GM19240 (cell line): ENCODE data around the gene TRIO.

Experiments
- DNase-seq: peaks from one replicate; pipeline ENCODE4 v3.0.0; 2011; ENCODE audit warnings: low spot score; ENCODE audit not compliant: insufficient read length

The TRIO gene

DNA sequence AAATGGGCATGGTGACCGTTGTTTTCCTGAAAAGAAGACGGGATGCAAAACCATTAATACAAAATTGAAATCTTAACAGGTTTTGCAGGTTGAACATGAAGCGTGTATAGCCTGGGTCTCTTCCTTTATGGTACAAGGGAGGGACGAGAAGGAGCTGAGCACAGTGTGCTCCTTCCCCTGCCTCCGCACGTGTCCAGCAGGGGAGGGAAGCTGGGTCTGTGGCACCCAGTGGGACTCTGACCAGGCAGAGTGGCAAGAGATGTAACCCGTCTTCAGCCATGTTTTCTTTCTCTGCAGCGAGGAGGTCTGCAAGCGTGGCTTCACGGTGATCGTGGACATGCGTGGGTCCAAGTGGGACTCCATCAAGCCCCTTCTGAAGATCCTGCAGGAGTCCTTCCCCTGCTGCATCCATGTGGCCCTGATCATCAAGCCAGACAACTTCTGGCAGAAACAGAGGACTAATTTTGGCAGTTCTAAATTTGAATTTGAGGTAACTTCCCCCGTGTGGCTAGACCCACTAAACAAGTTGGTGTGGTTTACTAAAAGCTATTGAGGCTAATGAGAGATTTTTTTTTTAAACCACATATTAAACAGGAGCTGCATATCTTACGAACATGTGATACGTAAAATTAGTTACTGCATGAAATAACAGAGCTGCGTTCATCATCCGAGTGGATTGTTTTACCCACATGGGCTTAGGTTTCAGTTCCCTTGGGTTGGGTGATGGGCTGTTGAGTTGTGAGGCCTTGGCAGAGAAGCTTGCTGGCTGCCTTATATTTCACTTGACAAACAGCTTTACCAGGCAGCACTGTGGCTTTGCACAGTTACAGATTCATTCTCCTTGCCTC lies 143.7 kb downstream of the TRIO start:
- DNase-seq, result no peak

- DNase-seq, result no peak
These were observed 149.9 kb downstream of the TRIO start for GRCh38 chr5:14292766-14293658.

DNA sequence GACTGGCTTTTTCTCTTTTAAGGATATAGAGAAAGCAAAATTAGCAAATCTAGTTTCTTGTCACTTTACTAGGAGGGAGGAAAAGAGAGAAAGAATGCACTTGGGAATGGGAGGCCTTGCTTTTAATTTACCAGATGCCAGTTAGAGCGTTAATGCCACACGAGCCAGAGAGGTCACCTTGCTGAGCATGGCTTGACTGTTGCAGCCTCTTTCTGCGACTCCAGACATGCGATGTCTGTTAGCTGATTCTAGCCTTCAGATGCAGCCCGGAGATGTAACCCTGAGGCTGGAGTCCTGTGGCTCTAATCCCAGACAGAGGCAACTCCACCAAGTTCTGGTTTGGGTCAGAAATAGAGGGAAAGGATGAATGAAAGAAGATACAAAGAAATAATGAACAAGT lies 152.5 kb downstream of the TRIO start:
- DNase-seq, result no peak

- DNase-seq, result no peak
These were observed 153.6 kb downstream of the TRIO start for GRCh38 chr5:14296533-14297331.

GRCh38 chr5:14297697-14298096 lies 154.6 kb downstream of the TRIO start:
- DNase-seq, result no peak

DNA sequence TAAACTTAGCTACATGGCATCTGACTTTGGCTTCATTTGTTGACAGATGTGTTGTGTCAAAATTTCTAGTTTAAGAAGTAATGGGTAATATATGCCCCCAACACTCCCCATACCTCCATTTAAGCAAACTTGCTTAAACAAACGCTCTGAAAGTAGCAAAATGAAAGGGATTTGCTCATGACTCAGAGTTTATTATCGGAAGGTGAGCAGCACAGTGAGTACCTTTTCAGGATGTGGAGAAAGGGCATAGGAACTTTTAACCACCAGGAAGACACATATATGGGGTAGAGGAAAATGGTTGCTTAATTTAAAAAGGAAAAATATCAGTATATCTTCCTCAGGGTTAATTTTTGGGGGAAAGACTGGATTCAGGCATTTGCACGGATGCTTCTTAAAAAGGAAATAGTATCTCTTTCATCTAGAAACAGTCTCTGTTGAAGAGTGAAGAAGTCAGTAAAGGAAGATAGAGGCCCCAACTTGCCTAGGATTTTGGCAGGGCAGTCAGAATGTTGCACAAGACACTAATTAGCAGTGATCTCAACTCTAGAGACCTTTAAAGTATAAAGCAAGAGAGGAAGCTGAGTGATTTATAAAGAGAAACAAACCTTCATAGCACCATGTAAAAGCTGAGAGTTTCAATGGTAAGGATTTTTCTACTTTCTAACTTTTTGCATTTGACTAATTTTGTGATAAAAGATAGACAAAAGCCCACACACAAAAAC lies 155.1 kb downstream of the TRIO start:
- DNase-seq, result no peak

DNA sequence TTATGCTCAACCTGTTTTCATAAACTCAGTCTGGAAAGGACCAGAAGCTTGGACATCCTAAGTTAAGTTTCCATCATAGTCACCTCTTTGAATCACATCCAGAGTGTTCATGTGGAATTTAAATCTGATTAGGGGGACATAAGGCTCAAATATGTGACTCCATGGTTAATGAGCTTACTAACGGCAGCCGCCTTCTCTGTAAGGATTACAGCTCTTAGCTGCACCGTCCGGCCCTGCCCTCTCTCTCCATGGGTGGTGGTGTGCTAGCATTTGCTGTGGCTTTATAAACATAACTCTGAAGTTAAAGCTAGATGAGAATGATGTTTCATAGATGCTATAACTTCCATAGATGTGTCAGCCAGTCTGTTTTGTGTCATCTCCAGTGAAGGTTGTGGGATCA lies 156.5 kb downstream of the TRIO start:
- DNase-seq, result no peak

DNA sequence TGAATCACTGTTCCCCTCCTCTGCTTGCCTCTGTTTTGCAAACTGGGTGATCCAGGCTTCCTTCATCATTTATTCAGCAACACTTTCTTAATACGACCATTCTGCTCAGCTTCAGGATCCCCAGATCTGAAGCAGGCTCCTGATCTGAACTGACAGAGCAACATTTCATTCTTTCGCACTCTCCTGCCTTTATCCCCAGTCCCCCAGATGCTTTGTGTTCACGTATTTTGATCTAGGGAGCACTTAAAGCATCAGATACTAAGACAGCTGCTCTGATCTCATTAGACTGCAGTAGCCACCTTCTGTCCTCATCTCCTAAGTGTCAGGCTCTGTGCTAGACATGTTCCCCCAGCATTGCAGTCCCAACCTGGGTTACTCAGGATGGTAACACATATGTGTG lies 158.0 kb downstream of the TRIO start:
- no peak for DNase-seq

GRCh38 chr5:14302330-14302729 lies 159.2 kb downstream of the TRIO start:
- DNase-seq, result no peak

GRCh38 chr5:14305045-14305444 lies 161.9 kb downstream of the TRIO start:
- DNase-seq, result no peak

DNA sequence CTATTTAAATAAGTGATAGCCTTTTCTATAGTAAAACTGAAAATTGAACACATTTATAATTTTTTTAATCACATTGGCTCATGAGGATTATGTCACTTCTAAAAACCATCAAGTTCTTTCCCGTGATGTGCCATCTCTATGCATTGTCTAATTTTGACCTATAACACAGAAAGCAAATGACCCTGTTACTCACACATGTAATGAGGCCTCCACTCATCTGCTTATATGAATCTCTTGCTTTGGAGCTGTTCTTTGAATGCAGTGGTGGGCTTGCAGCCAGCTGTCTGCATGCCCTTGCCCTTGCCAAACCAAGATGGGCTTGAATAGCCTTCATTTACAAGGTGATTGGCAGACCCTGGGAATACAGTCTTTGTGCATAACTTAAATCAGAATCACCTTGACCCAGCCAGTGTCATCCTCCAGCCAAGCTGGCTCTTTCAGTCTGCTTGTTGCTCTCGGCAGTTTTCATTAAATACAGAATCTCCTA lies 163.2 kb downstream of the TRIO start:
- no peak for DNase-seq

- DNase-seq, result no peak
These were observed 165.4 kb downstream of the TRIO start for GRCh38 chr5:14308384-14309154.

DNA sequence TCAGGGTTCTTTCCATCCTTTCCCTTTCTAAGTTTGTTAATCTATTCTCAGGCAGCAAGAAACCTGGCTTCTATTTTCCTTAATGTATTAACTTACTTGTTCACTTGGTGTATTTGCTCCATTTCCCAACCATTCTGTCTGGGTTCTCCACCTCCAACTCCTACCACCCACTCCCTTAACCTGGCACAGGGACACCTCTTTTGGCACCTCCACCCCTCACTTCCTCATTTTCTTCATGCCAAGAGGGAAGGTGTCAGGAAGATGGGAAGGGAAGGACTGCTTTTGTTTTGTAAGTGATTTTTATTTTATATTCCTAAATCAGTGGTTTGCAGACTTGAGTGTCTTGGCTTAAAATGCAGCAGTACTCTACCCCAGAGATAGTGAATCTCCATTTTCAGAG lies 166.1 kb downstream of the TRIO start:
- DNase-seq, result no peak

DNA sequence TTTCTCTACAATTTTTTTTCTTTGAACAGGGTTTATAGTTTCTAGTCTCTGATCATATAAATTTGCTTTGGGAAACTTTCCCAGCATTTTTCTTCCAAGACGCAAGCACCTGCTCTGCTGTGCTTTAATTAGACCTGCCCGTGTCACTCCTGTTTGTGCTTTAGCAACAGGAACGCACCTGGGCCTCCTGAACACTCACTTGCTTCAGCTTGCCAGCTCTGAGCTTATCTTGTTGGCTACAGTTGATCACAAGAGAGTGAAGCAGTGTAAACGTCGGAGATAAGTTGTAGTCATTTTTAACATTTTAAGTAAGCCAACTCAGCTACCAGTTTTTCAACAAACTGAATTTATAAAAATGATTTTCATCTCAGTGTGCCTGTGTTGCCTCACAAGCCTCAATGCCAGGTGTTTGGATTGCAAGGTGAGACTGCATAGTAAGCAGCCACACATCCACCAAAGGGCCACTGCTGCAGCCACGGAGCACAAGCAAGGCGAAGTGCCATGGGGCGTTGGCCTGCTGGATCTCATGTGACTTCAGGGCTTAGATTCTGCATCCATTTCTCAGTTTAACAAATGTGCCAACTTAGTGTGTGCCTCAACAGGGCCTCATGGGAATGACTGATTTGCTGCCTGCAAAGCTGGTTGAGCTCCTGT lies 166.9 kb downstream of the TRIO start:
- no peak for DNase-seq

DNA sequence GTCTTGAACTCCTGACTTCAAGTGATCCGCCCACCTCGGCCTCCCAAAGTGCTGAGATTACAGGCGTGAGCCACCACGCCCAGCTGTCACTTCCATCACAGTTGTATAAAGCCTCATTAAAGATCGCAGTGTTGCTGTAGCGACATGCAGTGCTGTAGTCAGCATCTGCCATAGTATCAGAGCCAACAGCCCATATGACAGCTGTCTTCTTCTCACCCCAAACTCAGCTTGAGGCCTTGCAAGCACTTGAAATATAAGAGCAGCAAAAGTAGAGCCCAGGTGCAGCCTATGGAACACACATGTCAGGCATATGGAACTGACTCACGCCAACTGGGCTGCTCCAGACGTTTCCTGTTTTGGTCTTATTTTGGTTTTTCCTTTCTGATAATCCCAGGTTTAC lies 167.8 kb downstream of the TRIO start:
- no peak for DNase-seq

GRCh38 chr5:14313986-14314690 lies 171.0 kb downstream of the TRIO start:
- DNase-seq, result no peak

DNA sequence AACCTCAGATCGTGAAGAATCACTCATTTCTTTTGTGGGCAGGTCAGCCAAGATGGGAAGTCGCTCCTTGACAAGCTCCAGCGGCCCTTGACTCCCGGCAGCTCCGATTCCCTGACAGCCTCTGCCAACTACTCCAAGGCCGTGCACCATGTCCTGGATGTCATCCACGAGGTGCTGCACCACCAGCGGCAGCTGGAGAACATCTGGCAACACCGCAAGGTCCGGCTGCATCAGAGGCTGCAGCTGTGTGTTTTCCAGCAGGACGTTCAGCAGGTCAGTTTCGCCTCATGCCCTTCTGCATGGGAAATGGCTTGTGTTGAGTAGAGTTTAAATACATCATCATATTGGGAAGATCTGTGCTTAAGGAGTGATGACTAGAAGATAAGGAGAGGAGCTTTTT lies 173.3 kb downstream of the TRIO start:
- DNase-seq, result no peak

GRCh38 chr5:14319102-14319501 lies 176.0 kb downstream of the TRIO start:
- DNase-seq, result no peak

DNA sequence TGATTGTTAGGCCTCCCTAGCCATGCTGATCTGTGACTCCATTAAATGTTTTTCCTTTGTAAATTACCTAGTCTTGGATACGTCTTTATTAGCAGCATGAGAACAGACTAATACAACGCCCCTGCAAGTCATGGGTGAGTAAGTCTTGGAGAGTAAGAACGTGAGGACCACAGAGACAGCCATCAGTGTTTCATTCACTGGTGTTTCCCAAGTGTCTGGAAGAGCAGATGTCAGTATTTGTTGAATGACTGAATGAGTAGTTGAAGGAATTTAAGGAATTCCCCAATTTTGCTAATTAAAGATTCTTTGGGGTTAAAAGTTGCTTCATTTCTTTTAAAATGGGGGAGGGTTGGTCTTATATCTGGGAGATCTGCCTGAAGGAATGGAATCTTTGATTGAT lies 178.8 kb downstream of the TRIO start:
- no peak for DNase-seq
